Left colon (tissue), 2 donors: ENCODE data around the gene PHAF1. TPM values are rescaled to one million over a fixed set of nuclear protein-coding genes. Genes with fewer than 3 reads are reported as not detected.

Source experiments
- ATAC-seq: fragments of 200-7000 bp; cut with Tn5 transposase; one replicate; pipeline ENCODE4 v1.9.1; 2020; ENCODE audit warnings: mild to moderate bottlenecking, moderate library complexity
- DNase-seq, 2 donors: peaks; one replicate each; pipeline ENCODE4 v3.0.0-alpha.2; 2020
- intact Hi-C, 2 donors: fragments of 100-400 bp; cut with DNase I in 1 of 2; cut with micrococcal nuclease in 1 of 2; formaldehyde crosslinking; loops; one replicate each; pipeline versions ENCODE4 v1.11.2 to v1.14.0; 2022; cut with DNase I, micrococcal nuclease
- total RNA-seq, 2 donors: library from RNA; stranded (reverse); fragmentation: NEBNext Ultra II Directional; extraction: Animal tissue kit (Norgen Biotek cat#: 25700); gene quantifications; one replicate each; pipeline ENCODE4 v1.2.1, GENCODE V29; 2021
- donor health status: DM: no; HTN: no; CAD: no.
- donor health status: DM: yes; HTN: yes; CAD: no.

PHAF1 gene
- total RNA-seq, 2 donors from 2014 or later: 11.3 to 13.9 TPM

DNA sequence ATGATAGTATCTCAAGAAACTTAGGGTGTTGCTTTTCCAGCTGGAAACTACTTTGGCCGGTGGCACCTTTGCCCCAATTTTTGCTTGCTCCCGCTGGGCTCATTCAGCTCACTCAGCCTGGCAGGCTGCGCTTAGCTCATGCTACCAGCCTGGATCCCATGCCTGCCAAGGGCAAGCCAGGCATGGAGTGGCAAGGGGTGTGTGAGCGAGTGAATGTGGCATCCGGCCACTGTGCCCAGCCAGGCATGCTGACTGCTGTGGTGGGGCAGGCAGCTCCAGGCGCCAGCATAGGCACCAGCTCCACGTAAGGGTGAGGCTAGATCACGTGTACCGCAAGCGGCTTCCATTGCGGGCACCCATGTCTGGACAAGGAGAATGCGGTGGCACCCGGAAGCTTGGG, 31.6 kb downstream of the PHAF1 start:
- intact Hi-C loops: no loop called here
- DNase-seq (no peak), ATAC-seq (no peak)

DNA sequence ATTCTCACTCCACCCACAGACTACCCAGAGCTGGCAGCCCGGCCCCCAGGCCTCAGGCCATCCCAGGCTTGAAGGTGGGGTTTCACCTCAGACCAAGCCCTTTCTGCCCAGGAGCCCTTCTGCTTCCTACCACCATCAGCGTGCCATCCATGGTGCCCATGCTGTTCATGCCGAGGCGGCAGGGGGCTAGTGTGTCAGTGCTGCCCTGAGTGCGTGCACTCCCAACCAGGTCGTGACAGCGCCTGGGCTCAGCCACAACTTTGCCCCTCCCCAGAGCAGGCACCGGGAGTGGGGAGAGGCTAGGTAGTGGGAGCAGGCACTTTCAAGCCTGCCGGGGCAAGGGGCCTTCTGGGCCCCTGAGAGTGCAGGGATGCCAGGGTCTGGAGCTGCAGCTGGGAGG, 32.6 kb downstream of the PHAF1 start:
- intact Hi-C loops: no loop called here
- DNase-seq (no peak), ATAC-seq (peak; percentile 40)

DNA sequence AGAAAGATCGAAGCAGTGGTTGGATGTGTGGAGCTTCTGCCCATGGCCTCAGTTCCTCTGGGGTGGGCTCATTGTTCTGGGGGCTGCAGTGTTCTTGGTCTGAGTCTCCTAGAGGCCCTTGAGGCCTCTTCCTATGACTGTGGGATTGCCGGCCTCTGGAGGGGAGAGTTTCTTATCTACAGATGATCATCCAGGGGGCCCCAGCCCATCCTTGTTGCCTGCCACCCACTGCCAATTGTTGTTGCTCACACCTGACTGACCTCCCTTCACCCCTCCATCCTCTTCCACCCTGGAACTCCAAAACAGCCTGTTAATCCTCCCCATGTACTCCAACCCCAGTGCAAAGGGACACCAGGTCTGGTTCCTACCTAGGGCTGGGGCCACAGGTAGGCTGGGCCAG, 35.2 kb downstream of the PHAF1 start:
- DNase-seq (no peak), ATAC-seq (no peak)
- intact Hi-C loops: no loop called here

- no peak for ATAC-seq
- intact Hi-C loops: no loop called here
- no peak for DNase-seq
These were observed 36.0 kb downstream of the PHAF1 start for GRCh38 chr16:67145746-67146145.

DNA sequence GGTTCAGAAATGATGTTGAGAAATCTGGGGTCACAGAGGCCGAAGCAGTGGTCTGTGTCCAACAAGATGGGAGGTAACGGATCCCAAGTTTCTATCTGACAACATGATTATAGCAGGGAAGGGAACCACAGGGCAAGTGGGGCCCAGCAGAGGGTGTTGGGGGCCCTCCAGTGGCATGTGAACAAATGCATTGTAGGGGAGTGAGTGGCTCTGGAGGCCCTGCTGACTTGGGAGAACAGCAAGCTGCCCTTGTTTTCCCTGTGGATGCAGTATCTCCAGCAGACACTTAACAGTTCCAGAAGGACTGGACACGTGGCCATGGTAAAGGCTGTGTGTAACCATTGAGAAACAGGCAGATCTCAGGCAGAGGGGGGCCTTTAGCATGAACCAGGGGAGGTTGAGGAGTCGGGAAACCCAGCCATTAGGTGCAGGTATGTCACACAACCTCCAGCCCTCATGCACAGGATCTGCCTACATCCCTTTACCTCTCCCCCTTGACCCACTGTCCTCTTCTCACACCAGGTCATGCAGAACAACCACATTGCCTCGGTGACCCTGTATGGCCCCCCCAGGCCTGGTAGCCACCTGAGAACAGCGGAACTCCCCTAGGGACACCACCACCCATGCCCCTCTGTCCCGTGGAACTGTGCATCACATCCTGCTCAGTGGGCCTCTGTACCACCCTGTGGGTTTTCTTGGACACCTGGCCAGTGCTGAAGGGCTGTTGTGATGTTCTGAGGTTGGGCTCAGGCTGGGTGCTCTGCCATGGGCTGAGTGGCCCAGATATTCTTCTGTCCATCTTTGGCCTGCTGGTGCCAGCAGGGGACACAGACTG, 37.0 kb downstream of the PHAF1 start:
- intact Hi-C loops: no loop called here
- ATAC-seq (no peak), DNase-seq (no peak)

DNA sequence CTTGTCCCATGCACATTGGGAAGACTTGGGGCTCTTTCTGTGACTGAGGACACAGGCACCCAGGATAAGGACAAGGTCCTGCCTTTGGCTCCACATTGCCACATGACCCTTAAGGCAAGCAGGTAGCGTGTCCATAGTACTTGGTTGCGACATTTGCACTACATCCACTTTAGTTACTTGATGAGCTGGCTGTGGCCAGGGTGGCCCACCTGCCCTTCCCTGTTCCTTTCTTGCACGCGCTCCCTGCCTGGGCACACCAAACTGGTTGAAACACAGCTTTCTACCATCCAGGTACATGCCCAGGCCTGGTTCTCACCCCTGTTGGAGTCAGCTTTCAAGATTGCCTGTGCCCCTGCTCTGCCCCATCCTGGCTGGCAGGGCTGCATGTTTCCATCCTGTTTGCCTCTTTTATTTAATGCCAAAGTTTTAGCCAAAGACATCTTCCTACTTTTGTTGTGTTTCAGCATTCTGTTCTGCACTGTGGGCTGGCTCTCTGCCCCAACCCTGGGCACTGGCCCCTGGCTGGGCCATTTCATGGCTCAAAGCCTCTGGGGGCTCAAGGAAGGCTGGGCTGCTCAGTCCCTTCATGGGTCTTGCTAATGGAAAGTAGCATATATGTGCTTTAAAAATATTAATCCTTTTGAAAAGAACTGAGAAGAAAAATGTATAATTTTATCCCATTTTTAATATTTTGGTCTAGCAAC, 37.8 kb downstream of the PHAF1 start:
- no peak for DNase-seq
- intact Hi-C loops: no loop called here
- ATAC-seq: no peak

DNA sequence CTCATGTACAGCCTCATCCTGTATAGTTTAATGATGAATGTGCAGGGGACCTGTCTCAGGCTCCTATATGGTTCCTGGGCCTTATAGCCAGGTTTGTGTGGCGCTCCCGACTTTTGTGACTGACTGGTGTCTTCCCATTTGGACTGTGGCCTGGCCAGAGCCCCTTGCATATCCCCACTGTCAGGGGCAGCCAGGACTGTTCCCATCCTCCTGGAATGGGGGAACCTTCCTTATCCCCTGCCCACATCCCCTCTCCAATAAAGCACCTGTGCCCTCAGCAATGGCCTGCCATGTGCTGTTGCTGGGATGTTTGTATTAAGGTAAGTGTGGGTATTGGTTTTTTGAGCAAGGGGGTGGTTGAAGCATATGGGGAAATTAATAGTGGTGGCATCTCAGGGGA, 38.5 kb downstream of the PHAF1 start:
- DNase-seq: no peak
- no peak for ATAC-seq
- intact Hi-C loops: no loop called here

DNA sequence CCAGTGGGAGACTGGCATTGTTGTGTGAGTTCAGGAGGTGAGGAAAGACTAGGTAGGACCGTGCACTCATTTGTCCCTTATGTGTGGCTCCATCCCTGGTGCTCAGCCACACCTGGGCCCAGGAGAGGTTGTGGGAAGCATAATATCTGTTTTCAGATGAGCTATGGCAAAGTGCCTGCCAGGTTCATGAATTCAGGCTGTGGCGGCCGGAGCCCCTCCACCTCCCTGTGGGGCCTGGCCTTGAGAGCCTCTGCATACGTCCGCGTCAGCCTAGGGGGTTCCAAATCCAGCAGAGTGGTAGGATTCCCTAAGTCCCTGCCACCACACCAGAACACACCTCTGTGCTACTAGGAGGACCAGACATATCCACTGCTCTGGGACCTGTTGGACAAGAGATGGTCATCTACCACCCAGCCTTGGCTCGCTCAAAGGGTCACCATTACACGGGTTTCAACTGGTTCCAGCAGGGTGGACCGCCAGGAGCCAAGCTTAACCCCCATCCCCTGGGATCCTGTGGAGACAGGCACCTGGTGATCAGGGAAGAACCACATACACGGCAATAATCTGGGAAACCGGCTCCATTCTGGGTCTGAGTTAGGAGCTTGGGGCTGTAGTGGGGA, 39.0 kb downstream of the PHAF1 start:
- intact Hi-C loops: no loop called here
- DNase-seq (no peak), ATAC-seq (no peak)

DNA sequence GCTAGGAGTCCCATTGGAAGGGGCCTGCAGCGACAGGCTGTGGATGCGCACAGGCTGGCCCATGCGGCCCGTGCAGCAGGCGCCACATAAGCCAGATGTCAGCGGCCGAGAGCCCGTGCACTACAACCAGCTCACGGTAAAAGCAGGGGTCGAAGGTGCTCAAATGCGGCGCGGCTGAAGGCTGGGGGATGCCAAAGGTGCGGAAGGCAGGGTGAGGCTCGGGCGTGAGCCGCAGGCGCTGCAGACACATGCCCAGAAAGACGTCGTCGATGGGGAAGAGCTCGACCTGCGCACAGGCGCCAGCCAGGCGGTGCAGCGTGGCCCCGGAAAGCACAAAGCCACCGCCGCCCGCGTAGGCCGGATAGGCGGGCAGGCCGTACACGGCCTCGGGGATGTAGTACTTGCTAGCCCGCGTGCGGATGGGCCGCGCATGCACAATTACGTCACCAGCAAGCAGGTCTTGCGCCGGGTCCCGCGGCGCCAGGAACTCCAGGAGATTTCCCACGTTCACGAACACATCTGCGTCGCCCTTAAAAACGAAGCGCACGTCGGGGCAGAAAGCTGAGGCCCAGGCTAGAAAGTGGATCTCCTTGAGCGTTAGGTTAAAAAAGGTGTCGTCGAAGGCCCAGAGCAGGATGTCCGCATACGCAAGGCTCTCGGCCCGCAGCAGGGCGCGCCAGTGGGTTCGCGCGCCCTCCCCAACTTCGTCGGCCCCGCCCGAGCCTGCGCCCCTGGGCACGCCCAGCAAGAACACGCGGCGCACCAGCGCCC, 39.7 kb downstream of the PHAF1 start:
- DNase-seq (no peak), ATAC-seq (no peak)
- intact Hi-C loops: loop anchor here in 1 of 2 donors (10.0 kb wide), 1 partner anchor 175 kb away; no protein-coding TSS in a partner anchor

- intact Hi-C loops: loop anchor here in 1 of 2 donors (10.0 kb wide), 1 partner anchor 175 kb away; no protein-coding TSS in a partner anchor
- ATAC-seq (peak; percentile 53), DNase-seq (peak in 1 of 2 donors; percentile 49)
These were observed 40.5 kb downstream of the PHAF1 start for GRCh38 chr16:67150047-67150832.

GRCh38 chr16:67150833-67151396, 41.2 kb downstream of the PHAF1 start, which contains the start of gene B3GNT9:
Gene B3GNT9 (minus strand): TSS chr16:67150998. CDS start chr16:67150485, 513 bp downstream.
- DNase-seq (peak; percentile 75 to 81), ATAC-seq (peak; percentile 50)
- intact Hi-C loops: loop anchor here in 1 of 2 donors (10.0 kb wide), 1 partner anchor 176 kb away; no protein-coding TSS in a partner anchor

DNA sequence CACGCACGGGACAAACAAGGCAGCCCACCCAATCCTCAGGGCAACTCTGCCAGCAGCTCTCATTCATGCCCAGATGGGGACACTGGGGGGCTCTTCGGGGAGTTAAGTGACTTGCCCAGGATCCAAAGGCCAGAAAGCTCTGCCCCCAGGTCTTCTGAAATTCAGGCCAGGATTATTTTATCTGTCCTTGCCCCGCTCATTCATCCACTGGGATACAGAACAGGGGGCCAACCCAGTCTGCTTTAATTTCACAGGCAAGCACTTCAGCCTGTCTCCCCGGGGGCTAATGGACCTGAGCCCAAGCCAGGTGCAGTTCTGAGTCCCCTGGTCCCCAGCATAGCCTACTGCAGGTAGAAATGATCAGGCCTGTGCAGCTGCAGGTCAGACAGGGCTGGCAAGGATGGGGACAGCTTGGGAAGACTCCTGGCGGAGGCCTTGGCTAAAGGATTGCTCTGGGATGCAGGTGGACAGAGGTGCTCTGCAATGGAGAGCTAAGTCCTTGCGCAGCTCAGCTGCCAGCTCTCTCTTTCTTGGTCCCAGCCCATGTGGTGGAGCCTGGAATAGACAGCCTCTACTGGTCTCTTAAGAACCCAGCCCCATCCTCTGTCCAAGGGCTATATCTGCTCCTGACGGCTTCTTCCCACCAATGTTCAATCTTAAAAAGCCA, 41.8 kb downstream of the PHAF1 start:
- intact Hi-C loops: loop anchor here in 1 of 2 donors (10.0 kb wide), 1 partner anchor 177 kb away; no protein-coding TSS in a partner anchor
- DNase-seq (no peak), ATAC-seq (no peak)

GRCh38 chr16:67154578-67155294, 45.0 kb downstream of the PHAF1 start:
- DNase-seq (peak in 1 of 2 donors; percentile 25), ATAC-seq (no peak)
- intact Hi-C loops: loop anchor here (5.0 to 10.0 kb wide), 2 partner anchors 177 to 180 kb away; no protein-coding TSS in a partner anchor

DNA sequence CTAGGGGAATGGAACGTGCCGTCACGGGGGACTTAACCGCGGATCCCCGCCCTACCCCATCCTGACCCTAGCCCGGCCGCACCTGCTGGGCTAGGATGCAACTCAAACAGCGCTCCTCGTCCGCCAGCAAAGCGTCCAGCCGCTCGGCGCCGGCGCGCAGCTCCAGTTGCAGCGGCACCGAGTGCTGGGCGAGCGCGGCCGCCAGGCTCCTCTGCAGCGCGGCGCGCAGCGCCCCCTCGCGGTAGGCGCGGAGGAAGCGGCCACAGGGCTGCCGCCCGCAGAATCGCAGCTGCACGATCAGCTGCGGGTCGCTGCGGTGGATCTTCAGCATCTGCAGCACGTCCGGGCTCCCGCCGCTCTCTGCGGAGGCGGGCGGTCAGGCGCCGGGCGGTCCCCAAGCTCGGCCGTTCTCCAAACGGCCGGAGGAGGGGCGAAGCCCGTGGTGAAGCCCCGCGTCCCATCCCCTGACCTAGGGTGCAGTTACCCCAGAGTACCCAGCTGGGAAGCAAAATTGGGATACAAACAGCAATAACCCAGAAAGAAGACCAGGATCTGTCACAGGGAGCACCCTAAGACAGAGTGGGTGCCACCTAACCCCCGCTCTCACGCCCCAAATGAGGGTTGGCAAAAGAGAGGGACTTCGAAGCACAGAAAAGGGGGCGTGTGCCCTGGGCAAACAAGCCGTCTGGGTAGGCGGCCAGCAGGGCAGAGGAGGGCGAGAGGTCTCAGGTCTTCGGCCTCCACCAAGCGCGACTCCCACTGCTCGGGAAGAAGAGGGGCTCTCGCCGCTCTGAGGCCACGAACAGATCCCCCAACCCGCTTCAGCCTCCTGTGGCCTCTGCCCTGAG, 45.8 kb downstream of the PHAF1 start:
- peak; percentile 53 for ATAC-seq
- DNase-seq: peak in 1 of 2 donors; percentile 82
- intact Hi-C loops: loop anchor here (5.0 to 10.0 kb wide), 2 partner anchors 178 to 181 kb away; no protein-coding TSS in a partner anchor

DNA sequence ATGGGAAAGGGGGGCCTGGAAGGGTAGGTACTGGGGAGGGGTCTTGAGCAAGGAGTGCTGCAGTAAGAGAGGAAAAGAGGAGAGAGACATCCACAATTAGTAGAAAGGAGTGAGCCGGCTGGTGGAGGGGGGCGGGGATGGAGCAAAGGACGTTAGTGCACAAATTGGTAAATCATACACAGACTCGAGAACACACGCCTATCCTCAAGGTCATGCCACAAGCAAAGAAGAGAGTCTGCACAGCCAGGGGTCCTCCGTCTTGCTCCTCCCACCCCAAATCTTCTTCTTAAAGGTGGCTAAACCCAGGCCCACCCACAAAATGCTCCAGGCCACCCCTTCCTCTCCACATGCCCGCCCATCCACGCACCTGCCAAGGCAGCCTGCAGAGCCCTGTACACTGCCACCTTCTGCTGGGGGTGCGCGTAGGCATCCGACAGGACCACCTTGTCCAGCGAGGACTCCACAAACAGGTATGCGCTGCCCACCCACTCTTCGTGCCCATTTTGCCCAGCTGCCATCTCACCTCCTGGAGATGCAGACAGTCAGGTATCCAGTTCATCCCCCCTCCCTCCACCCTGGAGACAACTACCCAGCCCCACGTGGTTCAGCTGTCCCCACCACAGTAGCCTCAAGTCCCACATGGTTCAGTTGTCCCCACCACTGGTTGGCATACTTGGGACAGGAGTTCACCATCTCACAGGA, 46.6 kb downstream of the PHAF1 start:
- peak in 1 of 2 donors; percentile 61 for DNase-seq
- peak; percentile 19 for ATAC-seq
- intact Hi-C loops: loop anchor here (5.0 to 10.0 kb wide), 2 partner anchors 179 to 181 kb away; no protein-coding TSS in a partner anchor
